HUES64 (cell line): ENCODE results near the gene ATF5.
"Not testable (repeated sequence)": the region's sequence is repeated elsewhere in the genome, so short reads cannot be mapped to it uniquely, and the experiment has no call there.

ENCODE experiments used
- H3K27ac ChIP-seq: 2 replicates; pipeline ENCODE4 v1.7.0; 2013; ENCODE audit warnings: low read depth, low read length, inconsistent platforms
- H3K27me3 ChIP-seq: 2 replicates; pipeline ENCODE4 v1.6.1; 2013; ENCODE audit warnings: mild to moderate bottlenecking, low read length; ENCODE audit not compliant: insufficient read depth
- H3K36me3 ChIP-seq: 2 replicates; pipeline ENCODE4 v1.6.1; 2013; ENCODE audit warnings: mild to moderate bottlenecking, low read length; ENCODE audit not compliant: insufficient read depth
- H3K4me1 ChIP-seq: 2 replicates; pipeline ENCODE4 v1.6.1; 2013; ENCODE audit warnings: mild to moderate bottlenecking, low read length, moderate library complexity; ENCODE audit not compliant: insufficient read depth
- H3K4me3 ChIP-seq: 2 replicates; pipeline ENCODE4 v1.5.1; 2013; ENCODE audit warnings: mild to moderate bottlenecking, low read length, moderate library complexity
- H3K9ac ChIP-seq: 2 replicates; pipeline ENCODE4 v1.6.1; 2013; ENCODE audit warnings: mild to moderate bottlenecking, low read depth, low read length
- H3K9me3 ChIP-seq: 2 replicates; pipeline ENCODE4 v1.6.1; 2013; ENCODE audit warnings: low read depth, low read length; ENCODE audit not compliant: insufficient read depth
- WGBS: fragments of 150-250, 120-280 bp; methylation state at CpG from one replicate; pipeline ENCODE4 v1.1.7; 2013; ENCODE audit warnings: missing lambda C conversion rate; 5-methylcytosine and 5-hydroxymethylcytosine counted together

ATF5 gene

DNA sequence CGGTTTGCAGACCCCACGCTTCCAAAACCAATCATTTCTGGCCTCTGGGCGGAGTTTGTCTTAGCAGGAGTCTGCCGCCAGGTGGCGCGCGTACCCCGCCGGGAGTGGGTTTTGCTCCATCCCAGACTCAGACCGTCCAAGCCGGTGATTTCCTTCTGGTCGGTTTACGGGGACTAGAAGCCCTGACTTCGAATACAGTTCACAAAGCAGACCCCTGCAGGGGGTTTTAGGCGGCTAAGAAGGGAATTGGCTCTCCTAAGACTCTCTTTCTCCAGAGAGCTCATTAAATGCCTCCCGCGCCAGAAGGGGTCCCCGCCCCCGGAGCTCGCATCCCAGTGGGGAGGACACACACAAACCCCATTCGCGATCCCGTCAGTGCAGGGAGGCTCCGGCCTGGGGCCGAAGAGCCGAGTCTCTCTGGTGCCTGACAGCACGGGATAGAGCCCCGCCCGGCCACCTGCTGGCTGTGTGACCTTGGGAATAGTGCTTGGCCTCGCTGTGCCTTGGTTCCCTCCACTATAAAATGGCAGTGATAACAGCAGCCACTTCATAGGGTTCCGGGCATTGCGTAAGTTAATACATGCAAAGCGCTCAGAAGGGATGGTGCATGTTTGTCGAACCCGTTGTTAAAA lies 8.9 kb downstream of the ATF5 start:
- Histone ChIP-seq H3K9ac (no peak overlapping the region), H3K27me3 (no peaks in the 10 kb centered on the region), H3K4me3 (peak overlapping the region; percentile 30), H3K9me3 (no peaks in the 10 kb centered on the region), H3K27ac (no peak overlapping the region), H3K4me1 (no peaks in the 10 kb centered on the region), H3K36me3 (no peaks in the 10 kb centered on the region; the same call in 1 of the 2 replicates)
- 21% methylated on average over 35 of the region's 35 CpGs for WGBS

DNA sequence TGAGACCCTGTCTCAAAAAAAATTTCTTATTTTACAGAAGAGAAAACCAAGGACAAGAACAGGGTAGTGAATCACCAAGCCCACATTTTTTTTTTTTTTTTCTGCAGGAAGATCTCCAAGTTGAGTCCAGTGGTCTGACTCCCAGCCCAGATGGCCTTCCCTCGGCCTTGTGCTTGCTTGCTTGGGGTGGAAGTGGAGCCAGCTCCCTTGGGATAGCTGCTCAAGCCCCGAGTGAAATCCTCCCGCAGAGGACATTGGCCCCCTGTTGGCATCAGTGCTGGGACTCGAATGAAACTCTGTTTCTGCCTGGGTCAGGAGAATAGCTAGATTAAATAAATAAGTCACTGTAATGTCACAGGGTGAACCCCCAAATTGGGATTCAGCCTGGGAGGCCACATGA lies 9.7 kb downstream of the ATF5 start:
- Histone ChIP-seq H3K9me3 (no peaks in the 10 kb centered on the region), H3K4me1 (no peaks in the 10 kb centered on the region), H3K27ac (no peak overlapping the region), H3K36me3 (no peaks in the 10 kb centered on the region), H3K27me3 (no peaks in the 10 kb centered on the region), H3K4me3 (no peak overlapping the region), H3K9ac (no peak overlapping the region)
- 88% methylated on average over 4 of the region's 4 CpGs for WGBS

DNA sequence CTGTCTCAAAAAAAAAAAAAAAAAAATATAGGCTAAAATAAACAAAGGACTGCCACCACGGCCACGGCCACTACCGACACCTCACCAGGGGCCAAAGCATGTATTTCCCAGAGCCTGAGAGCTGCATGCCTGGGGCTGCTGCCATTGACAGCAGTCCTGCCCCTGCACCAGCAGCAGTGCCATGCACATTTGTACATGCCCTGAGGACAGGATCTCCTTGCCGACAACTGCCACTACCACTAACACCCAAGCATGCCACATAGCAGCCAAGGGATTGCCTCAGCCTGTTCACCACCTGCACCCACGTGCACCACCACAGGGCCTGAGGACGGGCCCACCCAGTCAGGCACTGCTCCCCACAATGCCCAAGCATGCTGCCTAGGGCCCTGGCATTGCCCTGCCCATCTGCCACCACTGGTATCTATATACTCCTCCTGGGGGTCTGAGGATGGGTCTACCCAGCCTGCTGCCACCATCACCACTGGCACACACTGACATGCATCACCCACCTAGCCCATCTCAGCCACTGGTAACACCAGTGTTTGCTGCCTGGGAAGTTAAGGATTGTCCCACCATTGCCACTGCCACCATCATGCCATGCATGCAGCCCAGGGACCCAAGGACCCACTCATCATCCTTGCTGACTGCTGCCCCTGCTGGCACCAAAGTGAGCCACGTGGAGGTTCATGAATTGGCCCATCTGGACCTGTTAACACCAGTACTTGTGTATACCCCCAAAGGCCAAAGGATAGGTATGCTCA lies 10.9 kb downstream of the ATF5 start:
- H3K4me3 ChIP-seq, result no peak overlapping the region
- H3K9me3 ChIP-seq, result no peaks in the 10 kb centered on the region
- H3K36me3 ChIP-seq, result no peaks in the 10 kb centered on the region
- H3K4me1 ChIP-seq, result no peaks in the 10 kb centered on the region
- no peaks in the 10 kb centered on the region for H3K27me3 ChIP-seq
- whole genome bisulfite sequencing, result 82% methylated on average over 7 of the region's 7 CpGs
- no peak overlapping the region for H3K9ac ChIP-seq
- no peak overlapping the region for H3K27ac ChIP-seq

DNA sequence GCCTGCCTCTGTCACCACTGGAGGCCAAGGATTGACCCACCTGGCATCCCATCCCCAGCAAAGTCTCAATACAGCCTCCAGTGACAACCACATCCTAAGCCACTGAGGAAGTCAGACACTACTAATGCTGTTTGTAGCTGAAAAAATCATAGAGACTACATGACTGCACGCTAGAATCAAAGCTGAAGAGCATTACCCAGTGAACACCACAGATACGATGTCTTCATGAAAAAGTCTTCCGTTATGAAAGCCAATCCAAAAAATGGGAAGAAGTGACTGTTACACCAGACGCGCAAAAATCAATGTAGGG lies 11.4 kb downstream of the ATF5 start:
- 96% methylated on average over 5 of the region's 5 CpGs for WGBS
- H3K9ac ChIP-seq, result no peak overlapping the region
- no peaks in the 10 kb centered on the region for H3K4me1 ChIP-seq
- H3K4me3 ChIP-seq, result no peak overlapping the region
- H3K27me3 ChIP-seq, result no peaks in the 10 kb centered on the region
- H3K36me3 ChIP-seq, result no peaks in the 10 kb centered on the region
- H3K27ac ChIP-seq, result no peak overlapping the region
- H3K9me3 ChIP-seq, result no peaks in the 10 kb centered on the region

DNA sequence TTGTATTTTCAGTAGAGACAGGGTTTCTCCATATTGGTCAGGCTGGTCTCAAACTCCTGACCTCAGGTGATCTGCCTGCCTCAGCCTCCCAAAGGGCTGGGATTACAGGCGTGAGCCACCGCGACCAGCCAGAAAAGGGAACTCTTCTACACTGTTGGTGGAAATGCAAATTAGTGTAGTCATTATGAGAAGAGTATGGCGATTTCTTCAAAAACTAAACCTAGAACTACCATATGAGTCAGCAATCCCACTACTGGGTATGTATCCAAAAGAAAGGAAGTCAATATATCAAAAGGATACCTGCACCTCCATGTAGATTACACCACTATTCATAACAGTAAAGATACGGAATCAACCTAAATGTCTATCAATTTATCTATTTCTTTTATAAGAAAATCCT lies 15.6 kb downstream of the ATF5 start:
- H3K27me3 ChIP-seq, H3K27ac ChIP-seq, H3K4me1 ChIP-seq, H3K36me3 ChIP-seq, H3K4me3 ChIP-seq, H3K9ac ChIP-seq, H3K9me3 ChIP-seq: not testable (repeated sequence)
- 89% methylated on average over 4 of the region's 5 CpGs for WGBS

DNA sequence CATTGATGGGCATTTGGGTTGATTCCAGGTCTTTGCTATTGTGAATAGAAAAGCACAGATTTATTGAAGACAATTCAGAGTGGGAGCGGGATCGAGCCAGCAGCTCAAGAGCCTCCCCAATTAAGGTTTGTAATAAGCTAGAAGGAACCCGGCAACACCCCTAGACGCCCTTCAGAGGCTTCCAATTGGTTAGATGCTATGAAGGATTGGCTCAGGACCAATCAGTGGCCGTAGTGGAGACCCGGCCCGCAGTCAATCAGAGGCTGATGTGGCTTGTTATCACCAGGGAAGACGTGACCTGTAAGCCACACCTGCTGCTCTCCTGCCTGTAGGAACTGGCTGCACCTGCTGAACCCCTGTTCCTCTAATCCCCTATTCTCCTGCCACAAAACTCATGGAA lies 17.4 kb downstream of the ATF5 start:
- 87% methylated on average over 8 of the region's 8 CpGs for WGBS
- H3K4me1 ChIP-seq, result no peaks in the 10 kb centered on the region

DNA sequence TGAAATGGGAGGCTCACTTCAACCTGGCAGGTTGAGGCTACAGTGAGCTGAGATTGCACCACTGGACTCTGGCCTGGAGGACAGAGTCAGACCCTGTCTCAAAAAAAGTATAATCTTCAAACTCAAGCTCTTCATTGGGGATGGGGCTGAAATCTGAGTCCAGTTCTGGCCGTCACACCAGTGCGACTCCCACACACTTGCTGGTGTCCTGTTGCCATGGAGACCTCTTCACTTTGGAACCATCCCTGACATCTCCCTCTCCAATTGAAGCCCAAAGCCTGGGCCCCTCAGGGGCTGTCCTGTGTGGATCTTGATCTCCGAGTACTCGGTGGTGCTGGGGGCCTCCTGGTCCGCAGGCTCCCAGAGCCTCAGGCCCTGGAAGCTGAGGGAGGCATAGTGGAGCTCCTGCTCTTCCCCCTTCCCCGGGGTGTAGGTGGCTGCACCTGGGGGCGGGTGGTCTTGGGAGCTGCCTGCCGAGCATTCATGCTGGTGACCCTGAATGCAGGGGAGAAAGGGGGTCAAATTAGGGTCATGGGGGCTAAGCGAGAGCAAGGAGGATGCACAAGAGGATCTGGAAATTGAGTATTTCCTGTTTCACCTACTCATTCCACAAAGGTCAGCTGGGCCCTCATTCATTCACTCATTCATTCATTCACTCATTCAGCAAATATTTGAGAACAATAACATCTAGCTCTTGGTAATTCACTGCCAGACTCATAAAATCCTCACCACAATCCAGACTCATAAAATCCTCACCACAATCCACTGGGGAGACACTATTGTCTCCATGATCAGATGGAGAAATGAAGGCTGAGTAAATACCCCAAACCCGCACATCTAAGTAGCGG lies 21.0 kb downstream of the ATF5 start:
- Histone ChIP-seq H3K9me3 (no peaks in the 10 kb centered on the region), H3K27me3 (no peaks in the 10 kb centered on the region), H3K27ac (no peak overlapping the region), H3K4me1 (peaks cover 12% of the 10 kb centered on the region), H3K36me3 (no peaks in the 10 kb centered on the region), H3K4me3 (no peak overlapping the region), H3K9ac (no peak overlapping the region)
- WGBS, result 84% methylated on average over 11 of the region's 11 CpGs

More for the DNA sequence above, 17.4 kb downstream of the ATF5 start:
- Histone ChIP-seq H3K36me3 (no peaks in the 10 kb centered on the region), H3K9me3 (no peaks in the 10 kb centered on the region), H3K27ac (no peak overlapping the region), H3K4me3 (no peak overlapping the region), H3K27me3 (no peaks in the 10 kb centered on the region), H3K9ac (no peak overlapping the region)

DNA sequence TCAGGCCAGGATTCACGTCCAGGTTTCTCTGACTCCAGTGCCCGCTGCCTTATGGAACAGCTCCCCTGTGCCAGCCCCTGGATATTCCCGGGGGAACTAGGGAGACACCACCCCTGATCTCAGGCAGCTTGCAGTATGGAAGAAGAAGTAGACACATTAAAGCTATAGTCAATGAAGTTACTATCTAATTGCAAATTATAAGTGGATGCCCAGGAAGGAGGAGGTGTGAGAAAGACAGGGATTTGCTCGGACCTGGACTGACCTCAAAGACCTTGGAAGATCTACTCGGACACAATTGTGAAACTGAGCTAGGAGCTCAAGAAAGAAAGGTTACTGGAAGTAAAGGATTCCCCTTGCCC lies 21.6 kb downstream of the ATF5 start:
- Histone ChIP-seq H3K27me3 (no peaks in the 10 kb centered on the region), H3K4me3 (no peak overlapping the region), H3K36me3 (no peaks in the 10 kb centered on the region), H3K4me1 (peaks cover 13% of the 10 kb centered on the region), H3K9me3 (no peaks in the 10 kb centered on the region), H3K27ac (no peak overlapping the region), H3K9ac (no peak overlapping the region)
- 89% methylated on average over 5 of the region's 5 CpGs for WGBS

DNA sequence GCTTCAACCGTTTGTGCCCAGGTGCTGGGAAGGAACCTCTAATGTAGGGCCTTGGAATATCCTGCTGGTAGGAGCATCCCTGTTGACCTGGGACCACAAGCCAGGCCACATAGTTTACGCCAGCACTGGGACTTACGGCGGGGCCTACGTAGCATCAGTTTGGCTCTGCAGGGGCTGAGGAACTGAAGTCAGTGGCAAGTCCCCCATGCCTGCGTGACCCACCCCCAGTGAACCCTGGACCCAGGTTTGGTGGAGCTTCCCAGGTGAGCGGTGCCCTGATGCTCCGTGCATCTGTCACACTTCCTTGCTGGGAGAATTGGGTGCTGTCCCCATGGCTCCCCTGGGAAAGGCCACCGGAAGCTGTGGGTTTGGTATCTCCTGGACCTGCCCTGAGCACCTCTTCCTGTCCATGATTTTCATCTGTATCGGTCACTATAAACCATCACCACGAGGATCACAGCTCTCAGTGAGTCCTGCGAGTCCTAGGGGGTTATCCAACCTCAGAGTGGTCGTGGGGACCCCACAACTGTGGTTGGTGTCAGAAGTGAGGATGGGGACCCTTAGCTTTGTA lies 22.0 kb downstream of the ATF5 start:
- H3K9ac ChIP-seq, result no peak overlapping the region
- H3K4me3 ChIP-seq, result no peak overlapping the region
- H3K9me3 ChIP-seq, result no peaks in the 10 kb centered on the region
- WGBS, result 89% methylated on average over 13 of the region's 13 CpGs
- no peaks in the 10 kb centered on the region for H3K27me3 ChIP-seq
- no peak overlapping the region for H3K27ac ChIP-seq
- H3K4me1 ChIP-seq, result peaks cover 13% of the 10 kb centered on the region
- H3K36me3 ChIP-seq, result no peaks in the 10 kb centered on the region

DNA sequence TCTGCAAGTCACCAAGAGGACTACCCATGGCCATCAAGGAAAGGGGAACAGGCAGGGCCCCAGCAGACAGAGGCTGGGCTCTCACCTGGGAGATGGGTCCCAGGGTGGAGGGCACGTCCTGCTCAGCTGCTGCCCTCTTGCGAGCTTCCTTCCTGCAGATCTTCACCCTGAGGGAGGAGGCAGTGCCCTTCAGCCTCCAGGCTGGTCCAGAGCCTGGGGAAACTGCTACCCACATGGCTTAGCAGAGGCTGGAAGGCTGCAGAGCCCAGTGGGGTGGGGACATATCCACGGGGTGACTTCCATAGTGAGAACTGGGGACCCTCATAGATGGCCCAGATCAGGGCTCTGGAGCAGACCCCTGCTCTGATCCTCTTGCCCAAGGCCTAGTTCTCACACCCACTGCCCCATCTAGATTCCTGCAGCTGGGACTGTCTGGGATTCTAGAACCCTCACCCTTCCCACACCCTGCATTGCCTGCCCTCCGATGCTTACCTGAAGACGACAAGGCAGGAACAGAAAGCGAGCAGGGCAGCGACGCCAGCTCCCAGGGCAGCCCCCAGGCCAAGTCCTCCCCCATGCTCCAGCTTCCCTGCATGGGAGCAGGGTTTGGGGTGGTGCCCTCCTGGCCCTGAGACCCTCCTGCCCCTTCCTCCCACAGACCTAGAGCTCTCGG lies 22.9 kb downstream of the ATF5 start:
- no peak overlapping the region for H3K4me3 ChIP-seq
- no peaks in the 10 kb centered on the region for H3K27me3 ChIP-seq
- H3K4me1 ChIP-seq, result peaks cover 14% of the 10 kb centered on the region
- no peak overlapping the region for H3K9ac ChIP-seq
- H3K36me3 ChIP-seq, result no peaks in the 10 kb centered on the region
- 96% methylated on average over 8 of the region's 9 CpGs for WGBS
- no peaks in the 10 kb centered on the region for H3K9me3 ChIP-seq
- no peak overlapping the region for H3K27ac ChIP-seq

DNA sequence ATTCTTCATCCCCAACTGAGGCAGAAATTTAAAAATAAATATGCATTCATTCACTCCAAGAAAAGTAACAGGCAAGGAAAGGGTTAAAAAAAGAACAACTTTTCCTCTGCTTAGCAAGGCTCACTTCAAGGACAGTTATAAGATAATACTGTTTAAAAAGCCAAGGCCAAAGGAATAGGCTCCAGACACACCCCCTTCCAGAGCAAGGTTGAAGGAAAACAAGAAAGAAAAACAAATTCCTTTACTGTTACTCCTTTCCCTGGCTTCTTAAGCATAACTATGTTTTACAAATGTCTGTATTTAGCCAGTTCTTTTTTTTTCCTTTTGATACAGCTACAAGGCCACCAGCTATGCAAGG lies 23.5 kb downstream of the ATF5 start:
- no peak overlapping the region for H3K9ac ChIP-seq
- H3K9me3 ChIP-seq, result no peaks in the 10 kb centered on the region
- no peaks in the 10 kb centered on the region for H3K36me3 ChIP-seq
- no peaks in the 10 kb centered on the region for H3K27me3 ChIP-seq
- no peak overlapping the region for H3K4me3 ChIP-seq
- peaks cover 19% of the 10 kb centered on the region for H3K4me1 ChIP-seq
- H3K27ac ChIP-seq, result no peak overlapping the region
